Ascending aorta (tissue), 2 donors: ENCODE results near the gene CDH13. TPM values are rescaled to one million over a fixed set of nuclear protein-coding genes. Genes with fewer than 3 reads are reported as not detected.

Experiments
- DNase-seq, 2 donors: peaks; one replicate each; pipeline ENCODE4 v3.0.0-alpha.2; 2019; ENCODE audit warnings: low spot score in 2 of 2
- H3K27ac ChIP-seq, 2 donors: fragments of 200-600 bp; sonication (generic); one replicate each; pipeline ENCODE4 v1.5.1; 2016 to 2017; ENCODE audit warnings: mild to moderate bottlenecking in 1 of 2
- H3K27me3 ChIP-seq: fragments of 200-600 bp; sonication (generic); one replicate; pipeline ENCODE4 v1.5.1; 2017
- H3K36me3 ChIP-seq, 2 donors: fragments of 200-600 bp; sonication (generic); one replicate each; pipeline ENCODE4 v1.5.1; 2016
- H3K4me1 ChIP-seq, 2 donors: fragments of 200-600 bp; sonication (generic); one replicate each; pipeline ENCODE4 v1.5.1; 2016 to 2017; ENCODE audit warnings: mild to moderate bottlenecking in 1 of 2
- H3K4me3 ChIP-seq, 2 donors: fragments of 200-600 bp; sonication (generic); one replicate each; pipeline ENCODE4 v1.5.1; 2016 to 2017; ENCODE audit warnings: mild to moderate bottlenecking in 1 of 2
- H3K9me3 ChIP-seq, 2 donors: fragments of 200-600 bp; sonication (generic); one replicate each; pipeline ENCODE4 v1.5.1; 2016
- CTCF ChIP-seq, 3 experiments: fragments of 200-600 bp in 2 of 3; fragments of 450-650 bp in 1 of 3; sonication (generic) in 2 of 3; IDR thresholded peaks; one replicate each; pipeline ENCODE4 v1.5.1; 2016 to 2019; ENCODE audit warnings: antibody characterized with exemption in 3 of 3, mild to moderate bottlenecking in 1 of 3, moderate library complexity in 1 of 3
- intact Hi-C: fragments of 100-400 bp; cut with DNase I; formaldehyde crosslinking; loops from one replicate; pipeline ENCODE4 v1.15.1; 2023
- total RNA-seq: library from RNA; depleted of rRNA; stranded (reverse); fragments of >200 nt; gene quantifications from one replicate; pipeline ENCODE4 v1.1.0, GENCODE V29; 2016

Gene CDH13
- total RNA-seq, 1 donor from 2014 or later = 160 TPM

GRCh38 chr16:83807327-83807709 is 1180.5 kb downstream of the CDH13 start:
- peak overlapping the region; percentile 61 to 66 for H3K27ac ChIP-seq
- no peak for TF ChIP-seq CTCF (IDR thresholded peaks at IDR 0.05)
- peak overlapping the region; percentile 82 to 83 for H3K4me3 ChIP-seq
- DNase-seq = no peak
- H3K9me3 ChIP-seq = no peaks in the 10 kb centered on the region
- intact Hi-C loops = loop anchor here (1.0 to 5.0 kb wide), 3 partner anchors 90 to 120 kb away; partner anchors contain the start of gene MLYCD
- H3K4me1 ChIP-seq = peaks cover 10 to 32% of the 10 kb centered on the region in 2 donors
- peaks cover 0 to 16% of the 10 kb centered on the region in 2 donors for H3K36me3 ChIP-seq
- no peaks in the 10 kb centered on the region for H3K27me3 ChIP-seq

- TF ChIP-seq CTCF (IDR thresholded peaks at IDR 0.05) = peak in 1 of 3 experiments; percentile 6
- intact Hi-C loops = loop anchor here (1.0 to 5.0 kb wide), 3 partner anchors 89 to 121 kb away; partner anchors contain the start of gene MLYCD
Measured at GRCh38 chr16:83807710-83808572, 1181.2 kb downstream of the CDH13 start, which contains the start of gene HSBP1. Gene HSBP1 (plus strand): TSS chr16:83807978. CDS start chr16:83808077, 99 bp downstream.

GRCh38 chr16:83808573-83809014 is 1181.8 kb downstream of the CDH13 start:
- Histone ChIP-seq H3K9me3 (no peaks in the 10 kb centered on the region), H3K27ac (peak overlapping the region; percentile 66 to 68), H3K36me3 (peaks cover 0 to 23% of the 10 kb centered on the region in 2 donors), H3K4me1 (peaks cover 10 to 32% of the 10 kb centered on the region in 2 donors), H3K27me3 (no peaks in the 10 kb centered on the region), H3K4me3 (peak overlapping the region; percentile 82 to 83)
- no peak for TF ChIP-seq CTCF (IDR thresholded peaks at IDR 0.05)
- intact Hi-C loops = loop anchor here (5.0 kb wide), 2 partner anchors 89 to 121 kb away; partner anchors contain the start of gene MLYCD
- DNase-seq = no peak

More at GRCh38 chr16:83807710-83808572, 1181.2 kb downstream of the CDH13 start, which contains the start of gene HSBP1:
- H3K4me1 ChIP-seq = peaks cover 10 to 32% of the 10 kb centered on the region in 2 donors
- H3K27ac ChIP-seq = peak within 1 kb of the TSS; percentile 66 to 68
- H3K9me3 ChIP-seq = no peaks in the 10 kb centered on the region
- peak; percentile 75 to 96 for DNase-seq
- H3K36me3 ChIP-seq = peaks cover 0 to 22% of the 10 kb centered on the region in 2 donors
- H3K27me3 ChIP-seq = no peaks in the 10 kb centered on the region
- H3K4me3 ChIP-seq = peak within 1 kb of the TSS; percentile 82 to 83

- Histone ChIP-seq H3K4me3 (peak overlapping the region; percentile 82 to 83), H3K27ac (no peak overlapping the region), H3K36me3 (peaks cover 0 to 23% of the 10 kb centered on the region in 2 donors), H3K4me1 (peaks cover 14 to 32% of the 10 kb centered on the region in 2 donors), H3K27me3 (no peaks in the 10 kb centered on the region), H3K9me3 (no peaks in the 10 kb centered on the region)
- no peak for TF ChIP-seq CTCF (IDR thresholded peaks at IDR 0.05)
- intact Hi-C loops = loop anchor here (5.0 kb wide), 2 partner anchors 88 to 122 kb away; partner anchors contain the start of gene MLYCD
- no peak for DNase-seq
Measured at GRCh38 chr16:83809092-83809491, 1182.3 kb downstream of the CDH13 start.

GRCh38 chr16:83810901-83811300 is 1184.1 kb downstream of the CDH13 start:
- Histone ChIP-seq H3K9me3 (no peaks in the 10 kb centered on the region), H3K27me3 (no peaks in the 10 kb centered on the region), H3K27ac (no peak overlapping the region), H3K36me3 (peaks cover 0 to 23% of the 10 kb centered on the region in 2 donors), H3K4me3 (no peak overlapping the region), H3K4me1 (peaks cover 17 to 40% of the 10 kb centered on the region in 2 donors)
- TF ChIP-seq CTCF (IDR thresholded peaks at IDR 0.05) = no peak
- intact Hi-C loops = no loop called here
- no peak for DNase-seq
